Measurements from ENCODE around the gene ENTPD6.

GRCh38 chr20:25219365-25219764 lies 23.9 kb downstream of the ENTPD6 start:
- TF ChIP-seq CTCF (IDR thresholded peaks at IDR 0.05) (no peak), EZH2 (IDR thresholded peaks at IDR 0.05) (no peak), EZH2phosphoT487 (IDR thresholded peaks at IDR 0.05) (no peak)
